HepG2 (cell line): ENCODE measurements around the gene APOA1. TPM values are rescaled to one million over a fixed set of nuclear protein-coding genes. Genes with fewer than 3 reads are reported as not detected.
A peak's percentile ranks its signal among the peaks of the same experiment; 100 is the strongest.

Source experiments
- FOXA1 ChIP-seq, 2 experiments: fragments of 450-650 bp in 1 of 2; sonication (generic) in 1 of 2; formaldehyde crosslinking in 1 of 2; IDR thresholded peaks; 2 replicates each; pipeline versions ENCODE4 v1.4.0 to v1.6.1; 2016 to 2020; ENCODE audit warnings: missing genetic modification reagents in 1 of 2
- HNRNPLL ChIP-seq: fragments of 200-400 bp; formaldehyde crosslinking; IDR thresholded peaks from 2 replicates; pipeline ENCODE4 v1.6.1; 2017; ENCODE audit warnings: mild to moderate bottlenecking, low read depth, low read length; ENCODE audit not compliant: poor library complexity, severe bottlenecking
- MXI1 ChIP-seq: IDR thresholded peaks from 3 replicates; pipeline ENCODE4 v1.6.1; 2012; ENCODE audit warnings: low read depth, low read length, inconsistent platforms, borderline replicate concordance
- MZF1 ChIP-seq: sonication (generic); formaldehyde crosslinking; IDR thresholded peaks from 2 replicates; pipeline ENCODE4 v1.8.1; 2023; ENCODE audit warnings: mild to moderate bottlenecking, missing genetic modification reagents, borderline replicate concordance
- NBN ChIP-seq: fragments of 450-650 bp; conservative IDR thresholded peaks from 2 replicates; pipeline ENCODE4 v1.6.1; 2017
- NFE2L2 ChIP-seq: fragments of 150-350 bp; IDR thresholded peaks from 2 replicates; pipeline ENCODE4 v1.6.1; 2014; ENCODE audit warnings: low read length
- PTBP1 ChIP-seq: fragments of 200-400 bp; formaldehyde crosslinking; IDR thresholded peaks from 2 replicates; pipeline ENCODE4 v1.6.1; 2018; ENCODE audit warnings: low read length, low read depth; ENCODE audit not compliant: poor library complexity, severe bottlenecking
- RBM39 ChIP-seq: fragments of 200-400 bp; formaldehyde crosslinking; IDR thresholded peaks from one replicate; pipeline ENCODE4 v1.6.1; 2018; ENCODE audit warnings: antibody characterized with exemption, mild to moderate bottlenecking, low read depth, low read length; ENCODE audit not compliant: poor library complexity, severe bottlenecking
- SMC3 ChIP-seq: IDR thresholded peaks from 2 replicates; pipeline ENCODE4 v1.6.1; 2011; ENCODE audit warnings: low read length, improper control_type of control experiment
- SNAPC2 ChIP-seq: sonication (generic); formaldehyde crosslinking; IDR thresholded peaks from 2 replicates; pipeline ENCODE4 v1.8.1; 2022; ENCODE audit warnings: mild to moderate bottlenecking, missing genetic modification reagents
- SOX13 ChIP-seq, 3 experiments: fragments of 450-650 bp in 1 of 3; sonication (generic) in 1 of 3; formaldehyde crosslinking in 1 of 3; IDR thresholded peaks in 2 of 3; conservative IDR thresholded peaks in 1 of 3; 2 replicates each; pipeline versions ENCODE4 v1.5.0 to v1.6.1; 2016 to 2020; ENCODE audit warnings: antibody characterized with exemption in 1 of 3, mild to moderate bottlenecking in 1 of 3, missing compliant biosample characterization in 1 of 3, missing genetic modification reagents in 1 of 3, moderate library complexity in 1 of 3
- TBL1XR1 ChIP-seq: fragments of 150-350 bp; IDR thresholded peaks from 2 replicates; pipeline ENCODE4 v1.6.1; 2014; ENCODE audit warnings: borderline replicate concordance, low read length; ENCODE audit not compliant: partially characterized antibody
- TEAD3 ChIP-seq: optimal IDR thresholded peaks from 2 replicates; pipeline ENCODE3; 2016; ENCODE audit warnings: borderline replicate concordance
- TSC22D2 ChIP-seq: sonication (generic); formaldehyde crosslinking; IDR thresholded peaks from 2 replicates; pipeline ENCODE4 v1.5.1; 2020; ENCODE audit warnings: missing genetic modification reagents, mild to moderate bottlenecking, borderline replicate concordance
- ZNF441 ChIP-seq: sonication (generic); formaldehyde crosslinking; IDR thresholded peaks from 2 replicates; pipeline ENCODE4 v1.7.0; 2021; ENCODE audit warnings: missing genetic modification reagents, borderline replicate concordance
- ZNF546 ChIP-seq: sonication (generic); formaldehyde crosslinking; conservative IDR thresholded peaks from 2 replicates; pipeline ENCODE4 v1.8.1; 2023; ENCODE audit warnings: mild to moderate bottlenecking, missing genetic modification reagents
- ZNF703 ChIP-seq: sonication (generic); formaldehyde crosslinking; IDR thresholded peaks from 2 replicates; pipeline ENCODE4 v1.5.1; 2020; ENCODE audit warnings: missing genetic modification reagents, mild to moderate bottlenecking, moderate library complexity, borderline replicate concordance
- ZNF713 ChIP-seq: sonication (generic); formaldehyde crosslinking; IDR thresholded peaks from 2 replicates; pipeline ENCODE4 v1.4.0; 2020; ENCODE audit warnings: mild to moderate bottlenecking, missing genetic modification reagents
- ZNF841 ChIP-seq: sonication (generic); formaldehyde crosslinking; IDR thresholded peaks from 2 replicates; pipeline ENCODE4 v1.8.1; 2023; ENCODE audit warnings: missing genetic modification reagents, borderline replicate concordance
- ZSCAN31 ChIP-seq: sonication (generic); formaldehyde crosslinking; IDR thresholded peaks from 2 replicates; pipeline ENCODE4 v1.5.0; 2020; ENCODE audit warnings: low read depth, mild to moderate bottlenecking, missing genetic modification reagents
- polyA plus RNA-seq, 8 experiments: library from polyadenylated mRNA; depleted of rRNA in 3 of 8; stranded (reverse) in 7 of 8; unstranded in 1 of 8; fragments of >200 nt; fragmentation: Illumina TruSeq in 4 of 8; extraction: Trizol in 4 of 8; gene quantifications; 2 replicates each; pipeline versions ENCODE4 v1.2.1 to v1.2.3, GENCODE V29; 2011 to 2016; ENCODE audit warnings: low read depth in 4 of 8, missing spikeins in 1 of 8, mixed read lengths in 1 of 8; ENCODE audit not compliant: insufficient read depth in 1 of 8
- total RNA-seq, 5 experiments: library from RNA; depleted of rRNA; stranded (reverse); fragments of >200 nt; fragmentation: Illumina TruSeq; extraction: Trizol; gene quantifications; 2 replicates each; pipeline ENCODE4 v1.2.3, GENCODE V29; 2016; ENCODE audit warnings: low read depth in 1 of 5
- TF ChIP-seq, protein P1 (sequence below): sonication (generic); formaldehyde crosslinking; IDR thresholded peaks from 2 replicates; pipeline ENCODE4 v1.5.1; 2020; ENCODE audit warnings: missing genetic modification reagents, mild to moderate bottlenecking, borderline replicate concordance
- TF ChIP-seq, protein P2 (sequence below): sonication (generic); formaldehyde crosslinking; IDR thresholded peaks from 2 replicates; pipeline ENCODE4 v1.5.0; 2020; ENCODE audit warnings: missing genetic modification reagents, mild to moderate bottlenecking, borderline replicate concordance
- TF ChIP-seq, protein P3 (sequence below): IDR thresholded peaks from 2 replicates; pipeline ENCODE4 v1.6.1; 2012; ENCODE audit warnings: low read length, improper control_type of control experiment

The APOA1 gene
- total and polyA plus RNA-seq, 2 of the 13 experiments (the other 11 are each of a cell fraction or from before 2014, with no cell fraction given) = 1,973 to 5,485 TPM

DNA sequence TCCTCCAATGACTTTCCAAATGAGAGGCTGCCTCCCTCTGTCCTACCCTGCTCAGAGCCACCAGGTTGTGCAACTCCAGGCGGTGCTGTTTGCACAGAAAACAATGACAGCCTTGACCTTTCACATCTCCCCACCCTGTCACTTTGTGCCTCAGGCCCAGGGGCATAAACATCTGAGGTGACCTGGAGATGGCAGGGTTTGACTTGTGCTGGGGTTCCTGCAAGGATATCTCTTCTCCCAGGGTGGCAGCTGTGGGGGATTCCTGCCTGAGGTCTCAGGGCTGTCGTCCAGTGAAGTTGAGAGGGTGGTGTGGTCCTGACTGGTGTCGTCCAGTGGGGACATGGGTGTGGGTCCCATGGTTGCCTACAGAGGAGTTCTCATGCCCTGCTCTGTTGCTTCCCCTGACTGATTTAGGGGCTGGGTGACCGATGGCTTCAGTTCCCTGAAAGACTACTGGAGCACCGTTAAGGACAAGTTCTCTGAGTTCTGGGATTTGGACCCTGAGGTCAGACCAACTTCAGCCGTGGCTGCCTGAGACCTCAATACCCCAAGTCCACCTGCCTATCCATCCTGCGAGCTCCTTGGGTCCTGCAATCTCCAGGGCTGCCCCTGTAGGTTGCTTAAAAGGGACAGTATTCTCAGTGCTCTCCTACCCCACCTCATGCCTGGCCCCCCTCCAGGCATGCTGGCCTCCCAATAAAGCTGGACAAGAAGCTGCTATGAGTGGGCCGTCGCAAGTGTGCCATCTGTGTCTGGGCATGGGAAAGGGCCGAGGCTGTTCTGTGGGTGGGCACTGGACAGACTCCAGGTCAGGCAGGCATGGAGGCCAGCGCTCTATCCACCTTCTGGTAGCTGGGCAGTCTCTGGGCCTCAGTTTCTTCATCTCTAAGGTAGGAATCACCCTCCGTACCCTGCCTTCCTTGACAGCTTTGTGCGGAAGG is 4.8 kb downstream of the APOA1 start (continued):
- TF ChIP-seq PTBP1 (no peak), HNRNPLL (no peak), ZNF703 (CRISPR knock-in tag) (peak; percentile 54; the same call in 1 of the 2 replicates), MXI1 (peak; percentile 67; the same call in 1 of the 3 replicates), ZNF441 (CRISPR knock-in tag) (peak; percentile 41; the same call in 1 of the 2 replicates), RBM39 (peak; percentile 37), SOX13 (IDR thresholded peaks at IDR 0.05) (peak; percentile 99), SOX13 (CRISPR knock-in tag; conservative IDR thresholded peaks at IDR 0.05 in 1 of 2, IDR thresholded peaks at IDR 0.05 in 1 of 2) (peak in 1 of 2 experiments; percentile 100; a peak in 2 of 4 replicates), NBN (no peak), SNAPC2 (CRISPR knock-in tag) (no peak), ZNF546 (CRISPR knock-in tag) (peak; percentile 60), MZF1 (CRISPR knock-in tag) (no peak), ZSCAN31 (CRISPR knock-in tag) (peak; percentile 70; the same call in 1 of the 2 replicates), TSC22D2 (CRISPR knock-in tag) (0 out of 2 replicates have a peak, but pooled peaks have one; percentile 88), TEAD3 (CRISPR knock-in tag) (peak; percentile 90), TBL1XR1 (peak; percentile 83), ZNF841 (CRISPR knock-in tag) (no peak), SMC3 (peak; percentile 74), FOXA1 (IDR thresholded peaks at IDR 0.05) (peak; percentile 82; the same call in 1 of the 2 replicates), FOXA1 (CRISPR knock-in tag; IDR thresholded peaks at IDR 0.05) (peak; percentile 99), NFE2L2 (no peak), ZNF713 (CRISPR knock-in tag) (no peak)
- TF ChIP-seq, protein P1, sequence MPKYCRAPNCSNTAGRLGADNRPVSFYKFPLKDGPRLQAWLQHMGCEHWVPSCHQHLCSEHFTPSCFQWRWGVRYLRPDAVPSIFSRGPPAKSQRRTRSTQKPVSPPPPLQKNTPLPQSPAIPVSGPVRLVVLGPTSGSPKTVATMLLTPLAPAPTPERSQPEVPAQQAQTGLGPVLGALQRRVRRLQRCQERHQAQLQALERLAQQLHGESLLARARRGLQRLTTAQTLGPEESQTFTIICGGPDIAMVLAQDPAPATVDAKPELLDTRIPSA (CRISPR knock-in tag) = peak; percentile 44; the same call in 1 of the 2 replicates
- TF ChIP-seq, protein P2, sequence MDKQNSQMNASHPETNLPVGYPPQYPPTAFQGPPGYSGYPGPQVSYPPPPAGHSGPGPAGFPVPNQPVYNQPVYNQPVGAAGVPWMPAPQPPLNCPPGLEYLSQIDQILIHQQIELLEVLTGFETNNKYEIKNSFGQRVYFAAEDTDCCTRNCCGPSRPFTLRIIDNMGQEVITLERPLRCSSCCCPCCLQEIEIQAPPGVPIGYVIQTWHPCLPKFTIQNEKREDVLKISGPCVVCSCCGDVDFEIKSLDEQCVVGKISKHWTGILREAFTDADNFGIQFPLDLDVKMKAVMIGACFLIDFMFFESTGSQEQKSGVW (CRISPR knock-in tag) = no peak
- TF ChIP-seq, protein P3, sequence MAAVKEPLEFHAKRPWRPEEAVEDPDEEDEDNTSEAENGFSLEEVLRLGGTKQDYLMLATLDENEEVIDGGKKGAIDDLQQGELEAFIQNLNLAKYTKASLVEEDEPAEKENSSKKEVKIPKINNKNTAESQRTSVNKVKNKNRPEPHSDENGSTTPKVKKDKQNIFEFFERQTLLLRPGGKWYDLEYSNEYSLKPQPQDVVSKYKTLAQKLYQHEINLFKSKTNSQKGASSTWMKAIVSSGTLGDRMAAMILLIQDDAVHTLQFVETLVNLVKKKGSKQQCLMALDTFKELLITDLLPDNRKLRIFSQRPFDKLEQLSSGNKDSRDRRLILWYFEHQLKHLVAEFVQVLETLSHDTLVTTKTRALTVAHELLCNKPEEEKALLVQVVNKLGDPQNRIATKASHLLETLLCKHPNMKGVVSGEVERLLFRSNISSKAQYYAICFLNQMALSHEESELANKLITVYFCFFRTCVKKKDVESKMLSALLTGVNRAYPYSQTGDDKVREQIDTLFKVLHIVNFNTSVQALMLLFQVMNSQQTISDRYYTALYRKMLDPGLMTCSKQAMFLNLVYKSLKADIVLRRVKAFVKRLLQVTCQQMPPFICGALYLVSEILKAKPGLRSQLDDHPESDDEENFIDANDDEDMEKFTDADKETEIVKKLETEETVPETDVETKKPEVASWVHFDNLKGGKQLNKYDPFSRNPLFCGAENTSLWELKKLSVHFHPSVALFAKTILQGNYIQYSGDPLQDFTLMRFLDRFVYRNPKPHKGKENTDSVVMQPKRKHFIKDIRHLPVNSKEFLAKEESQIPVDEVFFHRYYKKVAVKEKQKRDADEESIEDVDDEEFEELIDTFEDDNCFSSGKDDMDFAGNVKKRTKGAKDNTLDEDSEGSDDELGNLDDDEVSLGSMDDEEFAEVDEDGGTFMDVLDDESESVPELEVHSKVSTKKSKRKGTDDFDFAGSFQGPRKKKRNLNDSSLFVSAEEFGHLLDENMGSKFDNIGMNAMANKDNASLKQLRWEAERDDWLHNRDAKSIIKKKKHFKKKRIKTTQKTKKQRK = no peak
